Umbilical cord (tissue), 2 donors: ENCODE results near the gene FLVCR1. TPM values are rescaled to one million over a fixed set of nuclear protein-coding genes. Genes with fewer than 3 reads are reported as not detected.

Experiments used
- DNase-seq: peaks from one replicate; pipeline ENCODE4 v3.0.0-alpha.2; 2015; ENCODE audit warnings: low spot score
- total RNA-seq: library from RNA; depleted of rRNA; stranded (reverse); fragments of >200 nt; gene quantifications from one replicate; pipeline ENCODE4 v1.2.3, GENCODE V29; 2014; ENCODE audit warnings: low replicate concordance; ENCODE audit not compliant: insufficient read depth

FLVCR1 gene
- total RNA-seq, 1 donor from 2014 or later, result 32.3 TPM

GRCh38 chr1:212915245-212916091 lies 57.4 kb downstream of the FLVCR1 start:
- peak; percentile 62 for DNase-seq

GRCh38 chr1:212916481-212917133 lies 58.5 kb downstream of the FLVCR1 start:
- no peak for DNase-seq

- no peak for DNase-seq
Measured at GRCh38 chr1:212917134-212917485, 59.0 kb downstream of the FLVCR1 start.

- no peak for DNase-seq
Measured at GRCh38 chr1:212917858-212918257, 59.8 kb downstream of the FLVCR1 start.

GRCh38 chr1:212918824-212919223 lies 60.7 kb downstream of the FLVCR1 start:
- DNase-seq, result no peak

- DNase-seq, result no peak
Measured at GRCh38 chr1:212920246-212920645, 62.2 kb downstream of the FLVCR1 start.

GRCh38 chr1:212920896-212921295 lies 62.8 kb downstream of the FLVCR1 start:
- no peak for DNase-seq

GRCh38 chr1:212922016-212922415 lies 63.9 kb downstream of the FLVCR1 start:
- DNase-seq, result no peak

- DNase-seq, result no peak
Measured at GRCh38 chr1:212926372-212926771, 68.3 kb downstream of the FLVCR1 start.

- no peak for DNase-seq
Measured at GRCh38 chr1:212928323-212929291, 70.5 kb downstream of the FLVCR1 start.

- DNase-seq, result no peak
Measured at GRCh38 chr1:212930986-212931678, 73.1 kb downstream of the FLVCR1 start.

GRCh38 chr1:212933815-212934471 lies 75.9 kb downstream of the FLVCR1 start:
- no peak for DNase-seq

- no peak for DNase-seq
Measured at GRCh38 chr1:212935387-212935981, 77.4 kb downstream of the FLVCR1 start.

- DNase-seq, result no peak
Measured at GRCh38 chr1:212937034-212937433, 79.0 kb downstream of the FLVCR1 start.

- DNase-seq, result no peak
Measured at GRCh38 chr1:212938846-212939245, 80.8 kb downstream of the FLVCR1 start.

GRCh38 chr1:212941452-212941851 lies 83.4 kb downstream of the FLVCR1 start:
- no peak for DNase-seq

- no peak for DNase-seq
Measured at GRCh38 chr1:212942679-212943392, 84.8 kb downstream of the FLVCR1 start.

GRCh38 chr1:212943393-212943710 lies 85.3 kb downstream of the FLVCR1 start:
- DNase-seq, result no peak

- no peak for DNase-seq
Measured at GRCh38 chr1:212944229-212944901, 86.3 kb downstream of the FLVCR1 start.
